ENCODE data around the gene EMP1. TPM values are rescaled to one million over a fixed set of nuclear protein-coding genes. Genes with fewer than 3 reads are reported as not detected.

The EMP1 gene
- total RNA-seq, 1 experiment from 2014 or later = 18.6 TPM

- DNase-seq (ENCODE audit: low read depth, low spot score) = no peak
- intact Hi-C loops (cut with micrococcal nuclease; ENCODE audit: unreplicated experiment) = no loop called here
- H3K4me1 ChIP-seq (ENCODE audit: control insufficient read depth, insufficient read depth, low read length) = no peaks in the 10 kb centered on the region
Measured at GRCh38 chr12:13177906-13178305, 18.6 kb upstream of the EMP1 start.

DNA sequence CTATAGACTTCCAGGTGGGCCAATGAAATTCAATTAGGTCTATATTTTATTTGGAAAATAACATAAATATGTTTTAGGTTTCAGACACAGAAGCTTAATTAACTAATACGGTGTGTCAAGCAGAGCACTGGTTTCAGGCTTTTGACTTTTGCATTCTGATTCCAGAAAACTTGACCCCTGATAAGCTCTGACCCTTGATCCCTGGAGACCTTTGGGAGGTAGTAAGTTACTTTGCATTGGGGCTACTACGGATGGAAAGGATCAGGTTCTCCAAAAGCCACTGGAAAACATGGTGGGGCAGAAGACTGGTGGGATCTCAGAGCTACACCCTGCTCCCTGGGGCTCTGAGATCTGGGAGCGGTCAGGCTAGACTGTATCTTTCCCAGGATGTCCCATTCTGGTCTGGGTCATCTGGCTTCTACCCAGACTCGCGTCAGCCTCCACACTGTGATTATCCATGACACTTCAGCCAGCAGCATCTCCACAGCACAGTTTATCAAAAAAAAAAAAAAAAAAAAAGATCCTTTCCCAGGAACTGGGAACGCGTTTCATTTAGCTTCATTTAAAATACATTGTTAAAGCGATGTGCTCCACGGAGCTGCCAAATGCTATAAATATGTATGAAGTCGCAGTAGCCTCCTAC, 17.8 kb upstream of the EMP1 start:
- no peak overlapping the region for H3K4me3 ChIP-seq (ENCODE audit: low read depth in 2 of 2, low read length in 2 of 2)

More at GRCh38 chr12:13177906-13178305, 18.6 kb upstream of the EMP1 start:
- no TSS peak for BruUV-seq (replicated peaks)
- in situ Hi-C loops (cut with HindIII; ENCODE audit: low pct_unique_long_range_greater_than_20kb, low sequenced_read_pairs) = no loop called here
- H3K9me3 ChIP-seq (ENCODE audit: control insufficient read depth, insufficient read depth, low read depth, low read length) = no peaks in the 10 kb centered on the region
- no peaks in the 10 kb centered on the region for H3K36me3 ChIP-seq (ENCODE audit: control insufficient read depth, insufficient read depth, low read length)
- H3K4me3 ChIP-seq (ENCODE audit: low read depth in 2 of 2, low read length in 2 of 2) = no peak overlapping the region
- ChIA-PET POLR2A (no interaction called here), CTCF (no interaction called here)
- no peaks in the 10 kb centered on the region for H3K27me3 ChIP-seq (ENCODE audit: control insufficient read depth, insufficient read depth, low read length)
- H3K27ac ChIP-seq (ENCODE audit: low read length) = no peak overlapping the region
- TF ChIP-seq TCF7L2 (IDR thresholded peaks at IDR 0.05; ENCODE audit: low read depth, low read length) = no peak
- no peak for TF ChIP-seq POLR2AphosphoS5 (IDR thresholded peaks at IDR 0.05; ENCODE audit: low read depth, low read length)
- TF ChIP-seq, protein P1, sequence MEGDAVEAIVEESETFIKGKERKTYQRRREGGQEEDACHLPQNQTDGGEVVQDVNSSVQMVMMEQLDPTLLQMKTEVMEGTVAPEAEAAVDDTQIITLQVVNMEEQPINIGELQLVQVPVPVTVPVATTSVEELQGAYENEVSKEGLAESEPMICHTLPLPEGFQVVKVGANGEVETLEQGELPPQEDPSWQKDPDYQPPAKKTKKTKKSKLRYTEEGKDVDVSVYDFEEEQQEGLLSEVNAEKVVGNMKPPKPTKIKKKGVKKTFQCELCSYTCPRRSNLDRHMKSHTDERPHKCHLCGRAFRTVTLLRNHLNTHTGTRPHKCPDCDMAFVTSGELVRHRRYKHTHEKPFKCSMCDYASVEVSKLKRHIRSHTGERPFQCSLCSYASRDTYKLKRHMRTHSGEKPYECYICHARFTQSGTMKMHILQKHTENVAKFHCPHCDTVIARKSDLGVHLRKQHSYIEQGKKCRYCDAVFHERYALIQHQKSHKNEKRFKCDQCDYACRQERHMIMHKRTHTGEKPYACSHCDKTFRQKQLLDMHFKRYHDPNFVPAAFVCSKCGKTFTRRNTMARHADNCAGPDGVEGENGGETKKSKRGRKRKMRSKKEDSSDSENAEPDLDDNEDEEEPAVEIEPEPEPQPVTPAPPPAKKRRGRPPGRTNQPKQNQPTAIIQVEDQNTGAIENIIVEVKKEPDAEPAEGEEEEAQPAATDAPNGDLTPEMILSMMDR (IDR thresholded peaks at IDR 0.05) = no peak
- no peak for TF ChIP-seq SIN3A (IDR thresholded peaks at IDR 0.05; ENCODE audit: borderline replicate concordance, insufficient read depth, low read depth, low read length)
- no peak for TF ChIP-seq REST (IDR thresholded peaks at IDR 0.05; ENCODE audit: insufficient read depth in 1 of 2, low read depth in 2 of 2, low read length in 1 of 2)
- no peak for ATAC-seq

More for the DNA sequence above, 17.8 kb upstream of the EMP1 start:
- no peak for DNase-seq (ENCODE audit: low read depth, low spot score)
- intact Hi-C loops (cut with micrococcal nuclease; ENCODE audit: unreplicated experiment) (no loop called here), in situ Hi-C loops (cut with HindIII; ENCODE audit: low pct_unique_long_range_greater_than_20kb, low sequenced_read_pairs) (no loop called here)
- Histone ChIP-seq H3K27ac (ENCODE audit: low read length) (no peak overlapping the region), H3K9me3 (ENCODE audit: control insufficient read depth, insufficient read depth, low read depth, low read length) (no peaks in the 10 kb centered on the region), H3K36me3 (ENCODE audit: control insufficient read depth, insufficient read depth, low read length) (no peaks in the 10 kb centered on the region), H3K4me1 (ENCODE audit: control insufficient read depth, insufficient read depth, low read length) (no peaks in the 10 kb centered on the region; the same call in 1 of the 2 replicates), H3K27me3 (ENCODE audit: control insufficient read depth, insufficient read depth, low read length) (no peaks in the 10 kb centered on the region)
- TF ChIP-seq SIN3A (IDR thresholded peaks at IDR 0.05; ENCODE audit: borderline replicate concordance, insufficient read depth, low read depth, low read length) (no peak), TCF7L2 (IDR thresholded peaks at IDR 0.05; ENCODE audit: low read depth, low read length) (no peak), REST (IDR thresholded peaks at IDR 0.05; ENCODE audit: insufficient read depth in 1 of 2, low read depth in 2 of 2, low read length in 1 of 2) (no peak), POLR2AphosphoS5 (IDR thresholded peaks at IDR 0.05; ENCODE audit: low read depth, low read length) (no peak)
- TF ChIP-seq, protein P1 (IDR thresholded peaks at IDR 0.05) = no peak
- POLR2A ChIA-PET = no interaction called here
- CTCF ChIA-PET = no interaction called here
- no peak for ATAC-seq
- BruUV-seq (replicated peaks) = no TSS peak
